GM20431 (cell line): ENCODE measurements around the gene PIPOX.

Experiments used
- in situ Hi-C: fragments of 300-500 bp; cut with MseI, MboI; formaldehyde crosslinking; loops from one replicate; pipeline ENCODE4 v1.15.0; 2020; ENCODE audit warnings: low sequenced_read_pairs; ENCODE audit not compliant: unreplicated experiment

Gene PIPOX

DNA sequence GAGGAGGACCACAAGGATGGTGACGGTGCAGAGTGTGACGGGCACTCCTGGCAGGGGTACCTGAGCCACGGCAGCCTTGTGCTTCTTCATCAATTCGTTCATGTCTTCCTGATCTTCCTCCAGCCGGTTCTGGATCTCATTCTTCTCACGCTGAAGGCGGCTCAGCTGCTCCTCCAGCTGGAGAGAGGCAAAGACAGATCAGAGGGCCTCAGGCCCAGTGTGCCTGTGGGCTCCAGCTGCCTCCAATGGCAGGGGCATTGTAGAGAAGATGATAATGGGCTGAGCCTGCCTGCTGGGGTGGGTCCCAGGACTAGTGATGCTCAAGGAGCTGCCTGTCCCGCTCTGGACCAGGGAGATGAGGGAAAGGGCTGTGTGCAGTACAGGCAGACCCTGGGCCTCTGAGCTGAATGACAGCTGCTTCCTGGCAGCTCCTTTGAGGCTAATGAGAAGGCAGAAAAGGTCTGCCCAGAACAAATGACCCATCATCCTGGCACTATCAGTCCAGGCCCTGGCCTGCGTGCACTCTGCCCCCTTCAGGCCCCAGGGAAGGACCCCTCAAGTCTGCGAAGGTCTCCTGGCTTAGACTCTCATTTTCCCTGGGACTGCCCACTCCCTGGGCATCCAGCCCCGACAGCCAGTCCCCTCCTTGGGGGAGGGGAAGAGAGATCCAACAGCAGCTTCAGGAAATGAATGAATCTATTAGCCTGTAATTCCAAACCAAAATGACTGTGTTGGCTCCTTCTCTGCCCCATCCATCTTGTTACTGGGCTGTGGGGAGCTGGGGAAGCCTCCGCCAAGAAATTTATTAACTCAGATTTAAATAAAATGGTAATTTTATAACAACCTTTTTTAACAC is 48.0 kb downstream of the PIPOX start:
- in situ Hi-C loops = no loop called here

DNA sequence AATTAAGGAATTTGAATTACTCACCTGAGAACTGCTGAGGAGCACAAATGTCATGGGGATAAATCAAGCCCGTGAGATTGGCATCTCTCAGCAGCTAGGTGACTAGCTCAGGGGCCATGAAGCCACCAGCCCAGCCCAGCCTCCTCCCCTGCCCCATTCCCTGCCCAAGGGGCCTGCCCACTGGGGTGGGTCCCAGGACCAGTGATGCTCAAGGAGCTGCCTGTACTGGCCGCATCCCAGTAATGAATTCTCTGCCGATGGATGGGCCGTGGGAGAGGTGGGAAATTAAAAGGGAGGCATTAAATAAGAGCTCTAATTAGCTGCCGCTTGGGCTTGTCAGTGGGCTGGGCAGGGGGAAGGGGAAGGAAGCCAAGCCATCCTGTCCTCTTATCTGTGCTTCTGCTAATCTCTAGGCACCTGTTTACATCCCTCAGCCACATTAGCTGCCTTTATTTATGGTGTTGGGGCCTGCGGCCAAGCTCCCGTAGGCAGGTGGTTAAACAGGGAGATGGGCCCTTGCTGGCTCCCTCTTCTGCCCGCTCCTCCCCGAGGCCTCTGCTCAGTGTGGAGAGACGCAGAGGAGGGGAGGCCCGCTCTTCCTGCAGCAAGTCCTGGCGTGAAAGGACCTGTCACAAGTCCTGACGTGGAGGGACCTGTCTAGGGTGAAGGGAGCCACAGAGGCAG is 48.8 kb downstream of the PIPOX start:
- in situ Hi-C loops = no loop called here

DNA sequence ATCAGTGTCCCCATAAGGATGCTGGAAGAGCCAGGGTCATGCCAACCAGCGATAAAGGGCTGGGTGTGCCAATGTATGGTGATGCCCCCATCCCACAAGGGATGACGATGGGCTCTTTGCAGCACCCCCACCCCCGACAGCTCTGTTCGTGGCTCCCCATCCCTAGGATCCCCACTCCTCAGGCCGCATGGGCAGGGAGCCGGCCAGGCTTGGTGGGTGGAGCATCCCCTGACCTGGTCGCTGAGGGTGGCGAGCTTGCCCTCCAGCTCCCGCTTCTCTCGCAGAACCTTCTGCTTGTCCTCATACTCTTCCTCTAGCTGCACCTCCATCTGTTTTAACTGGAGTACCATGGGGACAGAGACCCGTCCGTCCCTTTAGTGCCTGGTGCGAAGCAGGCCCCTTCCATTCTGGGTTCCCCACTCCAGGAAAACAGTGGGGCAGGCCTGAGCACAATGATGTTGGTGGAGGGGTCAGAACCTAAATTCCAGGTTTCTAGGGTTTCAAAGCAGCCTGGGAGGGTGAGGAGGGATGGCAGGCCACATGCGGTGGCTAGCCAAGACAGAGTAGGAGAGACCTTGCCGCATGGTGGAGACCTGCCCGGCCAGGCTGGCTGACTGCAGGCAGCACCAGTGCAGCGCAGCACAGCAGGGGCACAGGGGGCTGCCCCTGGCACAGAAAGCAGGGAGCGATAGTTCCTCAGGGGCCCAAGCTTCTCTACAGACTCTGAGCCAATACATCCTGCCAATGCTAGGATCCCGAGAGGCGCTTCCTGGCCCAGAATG is 50.3 kb downstream of the PIPOX start:
- in situ Hi-C loops = no loop called here

DNA sequence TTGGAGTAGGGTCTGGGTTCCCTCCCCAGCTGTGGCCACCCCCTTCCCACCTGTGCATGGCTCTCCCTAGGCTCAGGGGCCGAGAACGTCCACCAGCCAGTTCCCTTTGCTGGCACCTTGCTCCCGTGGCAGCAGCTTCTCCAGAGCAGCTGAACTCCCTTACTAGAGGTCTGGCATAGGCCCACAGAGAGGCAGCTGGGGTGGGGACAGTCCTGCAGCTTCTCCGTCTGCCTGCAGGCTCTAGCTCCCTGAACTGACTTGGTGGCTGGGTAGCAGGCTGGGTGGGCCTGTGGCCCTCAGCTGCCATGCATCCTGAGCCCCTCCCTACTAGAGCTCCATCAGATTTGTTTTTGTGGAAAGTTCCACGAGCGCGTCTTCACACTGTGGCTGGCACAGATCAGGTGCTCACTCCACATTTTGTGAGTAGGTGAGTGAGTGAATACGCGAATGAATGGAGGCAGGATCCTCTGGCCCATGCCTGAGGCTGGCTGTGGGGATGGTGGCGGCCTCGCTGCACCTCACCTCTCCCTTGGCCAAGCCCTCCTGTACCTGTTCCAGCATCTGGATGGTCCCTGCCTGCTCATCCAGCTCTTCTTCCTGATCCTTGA is 51.3 kb downstream of the PIPOX start:
- in situ Hi-C loops = no loop called here

DNA sequence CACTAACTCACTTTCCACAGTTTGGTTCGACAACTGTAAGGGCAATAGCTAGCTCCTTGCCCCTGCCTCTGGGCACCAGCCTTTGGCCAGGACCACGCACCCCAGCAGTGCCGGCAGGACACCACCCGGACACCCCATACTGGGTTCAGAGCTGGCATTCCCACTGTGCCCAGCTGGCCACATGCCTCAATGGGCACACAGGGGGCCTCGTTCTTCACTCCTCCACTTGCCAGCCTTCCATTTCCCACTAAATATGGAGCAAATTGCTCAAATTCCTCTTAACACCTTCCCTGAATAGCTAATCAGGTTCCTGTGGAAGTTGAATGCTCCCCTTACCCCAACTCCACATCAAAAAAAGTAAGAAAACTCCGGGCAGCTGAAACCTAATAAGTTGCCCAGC is 52.5 kb downstream of the PIPOX start:
- in situ Hi-C loops = no loop called here

DNA sequence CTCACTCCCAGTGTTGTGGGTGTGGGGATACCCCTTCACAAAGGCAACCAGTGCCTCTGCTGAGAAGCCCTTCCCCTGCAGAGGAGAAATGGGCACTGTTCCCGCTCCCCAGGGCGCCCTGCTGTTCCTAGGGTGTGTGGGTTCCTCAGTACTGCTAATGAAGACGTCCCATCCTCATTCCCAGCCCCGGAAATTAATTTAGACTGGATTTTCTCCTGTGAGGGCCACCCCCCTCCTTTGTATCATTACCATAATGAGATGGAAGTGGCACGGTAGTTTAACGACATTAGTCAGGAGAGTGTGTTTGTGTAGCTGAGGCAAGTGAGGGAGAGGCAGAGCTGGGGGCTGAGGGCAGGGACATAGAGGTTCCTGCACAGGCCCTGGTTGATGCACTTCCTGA is 53.2 kb downstream of the PIPOX start:
- in situ Hi-C loops = no loop called here

DNA sequence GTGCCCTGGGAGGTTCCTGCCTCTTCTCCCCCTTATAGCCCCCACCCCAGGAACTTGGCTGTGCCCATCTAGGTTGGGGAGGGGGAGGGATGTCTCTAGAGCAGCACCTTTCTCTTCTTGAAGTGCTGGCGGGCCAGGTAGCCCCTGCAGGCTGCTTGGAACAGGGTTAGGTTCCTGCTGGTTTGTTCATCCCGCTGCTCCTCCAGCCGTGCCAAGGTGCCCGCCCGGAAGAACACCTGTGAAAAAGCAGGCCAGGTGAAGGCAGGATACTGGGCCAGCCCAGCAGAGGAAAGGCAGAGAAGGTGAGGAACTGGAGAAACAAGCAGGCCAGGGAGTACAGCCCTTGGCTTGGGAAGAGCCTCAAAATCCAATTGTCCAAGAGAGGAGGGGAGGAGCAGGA is 56.6 kb downstream of the PIPOX start:
- in situ Hi-C loops = no loop called here

DNA sequence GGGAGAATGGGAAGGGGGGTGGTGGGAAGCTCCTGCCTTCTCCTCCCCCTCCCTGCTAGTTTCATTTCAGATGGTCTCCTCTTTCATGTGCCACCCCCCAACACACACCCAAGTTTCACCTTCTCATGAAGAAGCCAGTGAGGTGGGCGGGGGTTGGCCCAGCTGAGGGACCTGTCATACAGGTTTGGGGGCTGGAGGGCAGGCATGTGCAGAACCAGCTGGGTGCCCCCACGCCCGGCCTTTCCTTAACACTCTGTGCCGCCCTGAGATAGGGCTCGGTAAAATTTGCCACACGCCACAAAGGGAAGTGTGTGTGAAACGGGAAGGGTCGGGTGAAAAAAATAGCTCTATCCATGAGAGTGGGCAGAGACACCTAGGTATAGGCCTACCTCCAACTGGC is 57.4 kb downstream of the PIPOX start:
- in situ Hi-C loops = loop anchor here (10.0 kb wide), 2 partner anchors 45 to 125 kb away; no protein-coding TSS in a partner anchor

DNA sequence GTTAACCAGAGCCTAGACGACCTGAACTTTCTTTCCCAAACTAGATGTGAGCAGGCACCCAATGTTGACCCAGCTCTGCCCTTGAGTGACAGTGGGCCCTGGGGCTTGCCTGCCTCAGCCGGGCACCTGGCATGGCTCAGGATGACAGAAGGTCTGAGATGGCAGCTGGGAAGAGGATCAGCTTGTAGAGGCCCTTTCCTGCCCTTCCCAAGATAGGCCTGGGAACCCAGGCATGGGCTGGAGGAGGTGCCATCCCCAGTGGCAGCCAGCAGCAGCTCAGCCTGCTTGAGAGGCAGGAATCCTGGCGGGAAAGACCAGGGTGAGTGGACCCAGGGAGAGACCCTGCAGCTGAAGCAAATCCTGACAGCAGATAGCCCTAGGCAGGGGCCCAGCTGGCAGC is 59.1 kb downstream of the PIPOX start:
- in situ Hi-C loops = loop anchor here (10.0 kb wide), 2 partner anchors 47 to 127 kb away; no protein-coding TSS in a partner anchor

DNA sequence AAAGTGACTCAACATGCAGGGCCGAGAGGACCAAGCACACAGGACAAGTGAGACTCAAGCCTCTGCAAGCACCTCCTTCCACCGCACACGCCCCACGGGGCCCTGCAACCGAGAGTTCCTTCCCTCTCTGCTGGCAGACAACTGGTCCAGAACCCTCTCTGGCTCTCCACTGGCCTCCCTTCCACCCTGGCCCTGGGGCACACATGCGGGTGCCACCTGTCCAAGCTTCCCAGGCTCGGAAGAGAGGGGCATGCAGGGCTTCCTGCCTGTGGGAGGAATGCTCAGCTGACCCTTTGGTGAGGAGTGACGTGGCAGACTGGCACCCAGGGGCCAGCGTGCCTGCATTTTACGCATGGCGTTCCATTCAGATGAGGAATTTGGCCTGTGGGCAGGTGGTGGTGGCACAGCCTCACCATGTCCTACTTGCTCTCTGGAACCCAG is 59.8 kb downstream of the PIPOX start:
- in situ Hi-C loops = loop anchor here (10.0 kb wide), 2 partner anchors 48 to 128 kb away; no protein-coding TSS in a partner anchor

DNA sequence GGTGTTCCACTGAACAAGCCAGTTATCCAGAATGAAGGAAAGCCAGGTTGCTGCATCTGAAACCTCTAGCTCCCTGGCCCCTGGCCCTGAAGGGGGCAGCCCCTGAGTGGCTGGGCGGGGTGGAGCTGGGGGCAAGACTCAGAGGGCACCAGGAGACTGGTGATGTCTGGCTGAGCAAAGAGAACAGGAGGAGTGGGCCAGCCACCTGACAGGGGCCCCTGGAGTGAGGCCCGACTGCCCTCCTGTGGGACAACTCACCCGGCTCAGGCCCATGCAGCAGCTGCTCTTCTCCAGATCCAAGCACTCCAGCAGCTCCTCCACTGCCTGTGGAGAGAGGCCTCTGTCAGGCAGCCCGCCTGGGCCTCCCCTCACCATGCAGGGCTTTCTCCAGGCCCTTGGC is 60.4 kb downstream of the PIPOX start:
- in situ Hi-C loops = loop anchor here (10.0 kb wide), 2 partner anchors 49 to 129 kb away; no protein-coding TSS in a partner anchor
